Umbilical cord (tissue), 2 donors: ENCODE data around the gene SHC3. TPM values are rescaled to one million over a fixed set of nuclear protein-coding genes. Genes with fewer than 3 reads are reported as not detected.

ENCODE experiments used
- DNase-seq: peaks from one replicate; pipeline ENCODE4 v3.0.0-alpha.2; 2015; ENCODE audit warnings: low spot score
- total RNA-seq: library from RNA; depleted of rRNA; stranded (reverse); fragments of >200 nt; gene quantifications from one replicate; pipeline ENCODE4 v1.2.3, GENCODE V29; 2014; ENCODE audit warnings: low replicate concordance; ENCODE audit not compliant: insufficient read depth

Gene SHC3
- total RNA-seq, 1 donor from 2014 or later: 3.1 TPM

GRCh38 chr9:89154651-89155336 lies 23.8 kb downstream of the SHC3 start:
- DNase-seq: peak; percentile 36

- DNase-seq: no peak
Measured at GRCh38 chr9:89154218-89154617, 24.4 kb downstream of the SHC3 start.

GRCh38 chr9:89153232-89154017 lies 25.2 kb downstream of the SHC3 start:
- DNase-seq: no peak

- no peak for DNase-seq
Measured at GRCh38 chr9:89149726-89150125, 28.9 kb downstream of the SHC3 start.

GRCh38 chr9:89145097-89145496 lies 33.5 kb downstream of the SHC3 start:
- no peak for DNase-seq

- no peak for DNase-seq
Measured at GRCh38 chr9:89144238-89144637, 34.4 kb downstream of the SHC3 start.

- DNase-seq: no peak
Measured at GRCh38 chr9:89143266-89143665, 35.4 kb downstream of the SHC3 start.

- DNase-seq: peak; percentile 70
Measured at GRCh38 chr9:89139455-89139854, 39.2 kb downstream of the SHC3 start.

GRCh38 chr9:89138463-89139390 lies 39.9 kb downstream of the SHC3 start:
- DNase-seq: peak; percentile 71

- DNase-seq: peak; percentile 81
Measured at GRCh38 chr9:89137542-89138462, 40.8 kb downstream of the SHC3 start.

- DNase-seq: no peak
Measured at GRCh38 chr9:89135591-89136166, 42.9 kb downstream of the SHC3 start.

- DNase-seq: no peak
Measured at GRCh38 chr9:89134709-89135108, 43.9 kb downstream of the SHC3 start.

- no peak for DNase-seq
Measured at GRCh38 chr9:89122949-89123348, 55.7 kb downstream of the SHC3 start.

- no peak for DNase-seq
Measured at GRCh38 chr9:89120704-89121103, 57.9 kb downstream of the SHC3 start.

GRCh38 chr9:89116805-89117192 lies 61.8 kb downstream of the SHC3 start:
- no peak for DNase-seq

GRCh38 chr9:89116064-89116804 lies 62.4 kb downstream of the SHC3 start:
- no peak for DNase-seq

- no peak for DNase-seq
Measured at GRCh38 chr9:89115426-89115825, 63.2 kb downstream of the SHC3 start.

GRCh38 chr9:89114741-89115140 lies 63.9 kb downstream of the SHC3 start:
- DNase-seq: no peak

GRCh38 chr9:89113851-89114250 lies 64.8 kb downstream of the SHC3 start:
- no peak for DNase-seq

- no peak for DNase-seq
Measured at GRCh38 chr9:89112243-89112642, 66.4 kb downstream of the SHC3 start.
